NT2/D1 (cell line): ENCODE measurements around the gene IFNAR1.

Source experiments
- DNase-seq: peaks from one replicate; pipeline ENCODE4 v3.0.0-alpha.2; 2011; ENCODE audit warnings: low read depth, low spot score
- H3K27me3 ChIP-seq: 2 replicates; pipeline ENCODE4 v1.6.0; 2011; ENCODE audit warnings: mild to moderate bottlenecking; ENCODE audit not compliant: insufficient read length, insufficient read depth
- H3K36me3 ChIP-seq: 2 replicates; pipeline ENCODE4 v1.6.1; 2011; ENCODE audit warnings: mild to moderate bottlenecking, low read length, mixed read lengths; ENCODE audit not compliant: insufficient read depth, insufficient read length
- H3K4me1 ChIP-seq: 2 replicates; pipeline ENCODE4 v1.5.1; 2011; ENCODE audit not compliant: insufficient read depth, insufficient read length
- H3K4me3 ChIP-seq: 2 replicates; pipeline ENCODE4 v1.5.1; 2011; ENCODE audit warnings: low read depth; ENCODE audit not compliant: insufficient read length
- H3K9ac ChIP-seq: 2 replicates; pipeline ENCODE4 v1.6.0; 2011; ENCODE audit warnings: low read depth; ENCODE audit not compliant: insufficient read length
- H3K9me3 ChIP-seq: 2 replicates; pipeline ENCODE4 v1.5.1; 2011; ENCODE audit warnings: mild to moderate bottlenecking, low read length; ENCODE audit not compliant: insufficient read depth
- SUZ12 ChIP-seq: IDR thresholded peaks from 2 replicates; pipeline ENCODE4 v1.6.1; 2011; ENCODE audit not compliant: insufficient read length, insufficient read depth; ENCODE audit errors: extremely low read depth
- YY1 ChIP-seq: IDR thresholded peaks from 2 replicates; pipeline ENCODE4 v1.6.1; 2011; ENCODE audit not compliant: insufficient read length, insufficient read depth
- ZNF274 ChIP-seq: IDR thresholded peaks from 2 replicates; pipeline ENCODE4 v1.6.1; 2011; ENCODE audit warnings: mild to moderate bottlenecking, low read depth, low read length

IFNAR1 gene

GRCh38 chr21:33289199-33289819, 35.5 kb upstream of the IFNAR1 start:
- no peak for TF ChIP-seq SUZ12
- TF ChIP-seq YY1: no peak
- no peak for TF ChIP-seq ZNF274
- peak; percentile 23 for DNase-seq
- peaks cover 13% of the 10 kb centered on the region for H3K4me1 ChIP-seq
- no peak overlapping the region for H3K4me3 ChIP-seq
- H3K9ac ChIP-seq: no peak overlapping the region
- no peaks in the 10 kb centered on the region for H3K27me3 ChIP-seq
- no peaks in the 10 kb centered on the region for H3K9me3 ChIP-seq
- peaks cover 47% of the 10 kb centered on the region for H3K36me3 ChIP-seq

- H3K27me3 ChIP-seq: no peaks in the 10 kb centered on the region
- peaks cover 13% of the 10 kb centered on the region for H3K4me1 ChIP-seq
- H3K36me3 ChIP-seq: peaks cover 39% of the 10 kb centered on the region
- TF ChIP-seq SUZ12 (no peak), ZNF274 (no peak), YY1 (no peak)
- no peaks in the 10 kb centered on the region for H3K9me3 ChIP-seq
- no peak for DNase-seq
- no peak overlapping the region for H3K4me3 ChIP-seq
- no peak overlapping the region for H3K9ac ChIP-seq
Measured at GRCh38 chr21:33290441-33290840, 34.3 kb upstream of the IFNAR1 start.

GRCh38 chr21:33291686-33292085, 33.1 kb upstream of the IFNAR1 start:
- DNase-seq: no peak
- TF ChIP-seq YY1 (no peak), ZNF274 (no peak), SUZ12 (no peak)
- no peak overlapping the region for H3K4me3 ChIP-seq
- peaks cover 8% of the 10 kb centered on the region for H3K4me1 ChIP-seq
- H3K27me3 ChIP-seq: no peaks in the 10 kb centered on the region
- peaks cover 37% of the 10 kb centered on the region for H3K36me3 ChIP-seq
- no peak overlapping the region for H3K9ac ChIP-seq
- H3K9me3 ChIP-seq: no peaks in the 10 kb centered on the region

GRCh38 chr21:33292724-33293123, 32.0 kb upstream of the IFNAR1 start:
- DNase-seq: no peak
- TF ChIP-seq SUZ12 (no peak), ZNF274 (no peak), YY1 (no peak)
- no peak overlapping the region for H3K4me3 ChIP-seq
- no peaks in the 10 kb centered on the region for H3K27me3 ChIP-seq
- no peaks in the 10 kb centered on the region for H3K9me3 ChIP-seq
- no peak overlapping the region for H3K9ac ChIP-seq
- peaks cover 37% of the 10 kb centered on the region for H3K36me3 ChIP-seq
- peaks cover 8% of the 10 kb centered on the region for H3K4me1 ChIP-seq

- DNase-seq: no peak
- no peak for TF ChIP-seq SUZ12
- TF ChIP-seq ZNF274: no peak
- TF ChIP-seq YY1: no peak
- Histone ChIP-seq H3K36me3 (peaks cover 34% of the 10 kb centered on the region), H3K9ac (no peak overlapping the region), H3K4me3 (no peak overlapping the region), H3K4me1 (peaks cover 8% of the 10 kb centered on the region), H3K27me3 (no peaks in the 10 kb centered on the region), H3K9me3 (no peaks in the 10 kb centered on the region)
Measured at GRCh38 chr21:33293136-33293535, 31.6 kb upstream of the IFNAR1 start.

DNA sequence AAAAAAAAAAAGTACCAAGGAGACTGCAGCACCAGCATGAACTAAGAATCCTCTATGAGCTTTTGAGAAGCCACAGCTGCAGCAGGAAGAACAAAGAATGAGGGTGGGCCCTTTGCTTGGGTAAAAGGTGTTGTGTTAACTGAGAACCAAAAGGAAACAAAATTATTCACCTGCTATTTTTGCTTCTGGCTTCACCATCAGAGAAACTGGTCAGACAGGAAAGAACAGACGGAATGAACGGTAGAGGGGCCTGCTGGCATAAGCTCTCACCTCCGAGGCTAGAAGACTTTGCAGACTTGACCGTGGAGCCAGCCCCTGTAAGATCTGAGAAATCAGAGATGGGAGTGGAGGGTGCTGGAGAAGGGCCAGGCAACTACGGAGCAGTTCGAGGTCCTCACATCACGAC, 31.0 kb upstream of the IFNAR1 start:
- H3K27me3 ChIP-seq: no peaks in the 10 kb centered on the region
- H3K36me3 ChIP-seq: peaks cover 33% of the 10 kb centered on the region
- TF ChIP-seq YY1: no peak
- no peak for TF ChIP-seq ZNF274
- no peak for TF ChIP-seq SUZ12
- peaks cover 7% of the 10 kb centered on the region for H3K4me1 ChIP-seq
- H3K9ac ChIP-seq: no peak overlapping the region
- no peak for DNase-seq
- no peak overlapping the region for H3K4me3 ChIP-seq
- no peaks in the 10 kb centered on the region for H3K9me3 ChIP-seq

GRCh38 chr21:33296156-33296555, 28.6 kb upstream of the IFNAR1 start:
- Histone ChIP-seq H3K9me3 (no peaks in the 10 kb centered on the region), H3K4me3 (no peak overlapping the region), H3K36me3 (peaks cover 25% of the 10 kb centered on the region), H3K4me1 (no peaks in the 10 kb centered on the region), H3K9ac (no peak overlapping the region), H3K27me3 (no peaks in the 10 kb centered on the region)
- no peak for DNase-seq
- TF ChIP-seq ZNF274 (no peak), YY1 (no peak), SUZ12 (no peak)
